ENCODE data around the gene PRKCB.

Gene PRKCB

DNA sequence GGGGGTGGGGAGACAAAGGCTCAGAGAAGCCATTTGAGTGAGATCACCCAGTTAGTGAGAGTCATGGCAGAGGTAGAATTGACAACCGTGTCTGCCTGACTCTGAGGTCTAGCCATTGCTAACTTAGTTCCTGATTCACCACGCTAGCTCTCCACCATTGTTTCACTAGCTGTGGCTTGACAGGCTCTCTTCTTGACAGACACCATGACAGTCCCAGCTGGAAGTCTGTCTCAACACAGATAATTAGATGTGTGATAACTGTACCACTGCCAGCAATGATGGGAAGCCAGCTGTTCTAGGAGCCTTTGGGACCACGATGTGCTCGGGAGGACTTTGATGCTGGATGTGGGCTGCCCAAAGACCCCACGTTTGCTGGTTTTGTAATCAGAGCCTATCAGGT lies 249.9 kb downstream of the PRKCB start (continued):
- TF ChIP-seq, protein P1, sequence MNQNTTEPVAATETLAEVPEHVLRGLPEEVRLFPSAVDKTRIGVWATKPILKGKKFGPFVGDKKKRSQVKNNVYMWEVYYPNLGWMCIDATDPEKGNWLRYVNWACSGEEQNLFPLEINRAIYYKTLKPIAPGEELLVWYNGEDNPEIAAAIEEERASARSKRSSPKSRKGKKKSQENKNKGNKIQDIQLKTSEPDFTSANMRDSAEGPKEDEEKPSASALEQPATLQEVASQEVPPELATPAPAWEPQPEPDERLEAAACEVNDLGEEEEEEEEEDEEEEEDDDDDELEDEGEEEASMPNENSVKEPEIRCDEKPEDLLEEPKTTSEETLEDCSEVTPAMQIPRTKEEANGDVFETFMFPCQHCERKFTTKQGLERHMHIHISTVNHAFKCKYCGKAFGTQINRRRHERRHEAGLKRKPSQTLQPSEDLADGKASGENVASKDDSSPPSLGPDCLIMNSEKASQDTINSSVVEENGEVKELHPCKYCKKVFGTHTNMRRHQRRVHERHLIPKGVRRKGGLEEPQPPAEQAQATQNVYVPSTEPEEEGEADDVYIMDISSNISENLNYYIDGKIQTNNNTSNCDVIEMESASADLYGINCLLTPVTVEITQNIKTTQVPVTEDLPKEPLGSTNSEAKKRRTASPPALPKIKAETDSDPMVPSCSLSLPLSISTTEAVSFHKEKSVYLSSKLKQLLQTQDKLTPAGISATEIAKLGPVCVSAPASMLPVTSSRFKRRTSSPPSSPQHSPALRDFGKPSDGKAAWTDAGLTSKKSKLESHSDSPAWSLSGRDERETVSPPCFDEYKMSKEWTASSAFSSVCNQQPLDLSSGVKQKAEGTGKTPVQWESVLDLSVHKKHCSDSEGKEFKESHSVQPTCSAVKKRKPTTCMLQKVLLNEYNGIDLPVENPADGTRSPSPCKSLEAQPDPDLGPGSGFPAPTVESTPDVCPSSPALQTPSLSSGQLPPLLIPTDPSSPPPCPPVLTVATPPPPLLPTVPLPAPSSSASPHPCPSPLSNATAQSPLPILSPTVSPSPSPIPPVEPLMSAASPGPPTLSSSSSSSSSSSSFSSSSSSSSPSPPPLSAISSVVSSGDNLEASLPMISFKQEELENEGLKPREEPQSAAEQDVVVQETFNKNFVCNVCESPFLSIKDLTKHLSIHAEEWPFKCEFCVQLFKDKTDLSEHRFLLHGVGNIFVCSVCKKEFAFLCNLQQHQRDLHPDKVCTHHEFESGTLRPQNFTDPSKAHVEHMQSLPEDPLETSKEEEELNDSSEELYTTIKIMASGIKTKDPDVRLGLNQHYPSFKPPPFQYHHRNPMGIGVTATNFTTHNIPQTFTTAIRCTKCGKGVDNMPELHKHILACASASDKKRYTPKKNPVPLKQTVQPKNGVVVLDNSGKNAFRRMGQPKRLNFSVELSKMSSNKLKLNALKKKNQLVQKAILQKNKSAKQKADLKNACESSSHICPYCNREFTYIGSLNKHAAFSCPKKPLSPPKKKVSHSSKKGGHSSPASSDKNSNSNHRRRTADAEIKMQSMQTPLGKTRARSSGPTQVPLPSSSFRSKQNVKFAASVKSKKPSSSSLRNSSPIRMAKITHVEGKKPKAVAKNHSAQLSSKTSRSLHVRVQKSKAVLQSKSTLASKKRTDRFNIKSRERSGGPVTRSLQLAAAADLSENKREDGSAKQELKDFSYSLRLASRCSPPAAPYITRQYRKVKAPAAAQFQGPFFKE (tag by site-specific recombination; IDR thresholded peaks at IDR 0.05; ENCODE audit: borderline replicate concordance) = no peak
- TF ChIP-seq GLIS1 (tag by site-specific recombination; IDR thresholded peaks at IDR 0.05) (no peak), GLIS2 (tag by site-specific recombination; IDR thresholded peaks at IDR 0.05) (no peak)

DNA sequence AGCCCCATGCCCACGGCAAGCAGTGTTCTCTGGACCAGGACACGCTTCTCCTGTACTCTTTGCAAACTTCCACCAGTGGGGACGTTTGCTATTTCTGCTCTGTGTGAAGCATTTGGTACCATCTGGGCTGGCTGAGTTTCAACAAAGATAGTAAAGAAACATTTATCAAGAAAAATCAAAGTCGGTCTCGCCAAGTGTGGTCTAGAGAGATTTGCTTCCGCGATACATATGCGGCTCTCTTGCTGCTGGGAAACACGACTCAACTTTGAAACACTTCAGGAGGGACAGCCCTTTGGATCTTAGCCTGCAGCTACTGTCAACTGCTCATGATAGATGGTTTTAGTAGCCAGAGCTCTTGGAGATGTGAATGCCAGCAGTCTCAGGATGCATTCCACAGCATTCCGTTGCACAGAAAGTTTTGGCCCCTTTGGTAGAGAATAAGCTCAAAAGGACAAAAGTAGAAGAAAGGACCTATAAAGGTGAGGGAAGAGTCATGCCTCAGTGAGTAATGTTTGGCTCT lies 252.2 kb downstream of the PRKCB start:
- ChIA-PET CTCF (interaction anchor here (2.0 kb wide), 1 partner anchor 17 kb away, joined by 7 read pairs; no protein-coding TSS in a partner anchor), POLR2A (no interaction called here)
- no peak overlapping the region for H3K27ac ChIP-seq (ENCODE audit: extremely low read depth, low read depth, low read length)
- no peaks in the 10 kb centered on the region for H3K36me3 ChIP-seq (ENCODE audit: control insufficient read depth in 2 of 2, insufficient read depth in 1 of 2, low read length in 2 of 2)
- H3K4me3 ChIP-seq (ENCODE audit: low read depth, low read length) = no peak overlapping the region
- no peaks in the 10 kb centered on the region for H3K9me3 ChIP-seq (ENCODE audit: control insufficient read depth, insufficient read depth, low read depth, low read length)
- H3K4me1 ChIP-seq (ENCODE audit: control insufficient read depth, insufficient read depth, low read length) = no peaks in the 10 kb centered on the region
- TF ChIP-seq ZNF501 (tag by site-specific recombination; IDR thresholded peaks at IDR 0.05) = no peak
- TF ChIP-seq HOXD13 (CRISPR knock-in tag; IDR thresholded peaks at IDR 0.05; ENCODE audit: borderline replicate concordance) = no peak
- TF ChIP-seq ZNF837 (tag by site-specific recombination; IDR thresholded peaks at IDR 0.05) = no peak
- no peak for TF ChIP-seq ZNF274 (IDR thresholded peaks at IDR 0.05; ENCODE audit: low read length)
- no peak for TF ChIP-seq ZNF274 (tag by site-specific recombination; IDR thresholded peaks at IDR 0.05; ENCODE audit: borderline replicate concordance)
- TF ChIP-seq ZFP41 (tag by site-specific recombination; IDR thresholded peaks at IDR 0.05; ENCODE audit: borderline replicate concordance) = no peak
- no peak for TF ChIP-seq ZNF354C (tag by site-specific recombination; IDR thresholded peaks at IDR 0.05; ENCODE audit: borderline replicate concordance, low read depth)
- no peak for TF ChIP-seq ZBTB20 (tag by site-specific recombination; IDR thresholded peaks at IDR 0.05)
- TF ChIP-seq, protein P2, sequence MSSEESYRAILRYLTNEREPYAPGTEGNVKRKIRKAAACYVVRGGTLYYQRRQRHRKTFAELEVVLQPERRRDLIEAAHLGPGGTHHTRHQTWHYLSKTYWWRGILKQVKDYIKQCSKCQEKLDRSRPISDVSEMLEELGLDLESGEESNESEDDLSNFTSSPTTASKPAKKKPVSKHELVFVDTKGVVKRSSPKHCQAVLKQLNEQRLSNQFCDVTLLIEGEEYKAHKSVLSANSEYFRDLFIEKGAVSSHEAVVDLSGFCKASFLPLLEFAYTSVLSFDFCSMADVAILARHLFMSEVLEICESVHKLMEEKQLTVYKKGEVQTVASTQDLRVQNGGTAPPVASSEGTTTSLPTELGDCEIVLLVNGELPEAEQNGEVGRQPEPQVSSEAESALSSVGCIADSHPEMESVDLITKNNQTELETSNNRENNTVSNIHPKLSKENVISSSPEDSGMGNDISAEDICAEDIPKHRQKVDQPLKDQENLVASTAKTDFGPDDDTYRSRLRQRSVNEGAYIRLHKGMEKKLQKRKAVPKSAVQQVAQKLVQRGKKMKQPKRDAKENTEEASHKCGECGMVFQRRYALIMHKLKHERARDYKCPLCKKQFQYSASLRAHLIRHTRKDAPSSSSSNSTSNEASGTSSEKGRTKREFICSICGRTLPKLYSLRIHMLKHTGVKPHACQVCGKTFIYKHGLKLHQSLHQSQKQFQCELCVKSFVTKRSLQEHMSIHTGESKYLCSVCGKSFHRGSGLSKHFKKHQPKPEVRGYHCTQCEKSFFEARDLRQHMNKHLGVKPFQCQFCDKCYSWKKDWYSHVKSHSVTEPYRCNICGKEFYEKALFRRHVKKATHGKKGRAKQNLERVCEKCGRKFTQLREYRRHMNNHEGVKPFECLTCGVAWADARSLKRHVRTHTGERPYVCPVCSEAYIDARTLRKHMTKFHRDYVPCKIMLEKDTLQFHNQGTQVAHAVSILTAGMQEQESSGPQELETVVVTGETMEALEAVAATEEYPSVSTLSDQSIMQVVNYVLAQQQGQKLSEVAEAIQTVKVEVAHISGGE (tag by site-specific recombination; conservative IDR thresholded peaks at IDR 0.05; ENCODE audit: low read depth) = no peak
- no peak for TF ChIP-seq EGR2 (tag by site-specific recombination; IDR thresholded peaks at IDR 0.05; ENCODE audit: low read depth)
- TF ChIP-seq ZNF791 (tag by site-specific recombination; IDR thresholded peaks at IDR 0.05) = no peak
- TF ChIP-seq ZSCAN5A (tag by site-specific recombination; IDR thresholded peaks at IDR 0.05) = no peak

Data from HEK293 (cell line).